ENCODE measurements around the gene UBE2E2. TPM values are rescaled to one million over a fixed set of nuclear protein-coding genes. Genes with fewer than 3 reads are reported as not detected.

The UBE2E2 gene
- total and polyA plus RNA-seq, 2 of the 13 experiments (the other 11 are each of a cell fraction or from before 2014, with no cell fraction given): 0.77 to 1.5 TPM

- no peak for TF ChIP-seq YY1 (IDR thresholded peaks at IDR 0.05; ENCODE audit: insufficient read depth, insufficient replicate concordance, low read depth, low read length)
- TF ChIP-seq ZEB1 (IDR thresholded peaks at IDR 0.05; ENCODE audit: insufficient replicate concordance, low read depth): no peak
- no peak for TF ChIP-seq NFYC (CRISPR knock-in tag; IDR thresholded peaks at IDR 0.05)
- TF ChIP-seq CBX2 (IDR thresholded peaks at IDR 0.05; ENCODE audit: low read depth, low read length): no peak
- TF ChIP-seq CBX2 (CRISPR knock-in tag; IDR thresholded peaks at IDR 0.05; ENCODE audit: low read depth): no peak
- TF ChIP-seq RFX5 (IDR thresholded peaks at IDR 0.05; ENCODE audit: low read depth, low read length): no peak
- TF ChIP-seq ZNF367 (CRISPR knock-in tag; IDR thresholded peaks at IDR 0.05; ENCODE audit: borderline replicate concordance): no peak
Observed at GRCh38 chr3:23238578-23238977, 35.5 kb downstream of the UBE2E2 start (continued).

GRCh38 chr3:23239211-23240068 lies 36.3 kb downstream of the UBE2E2 start:
- Histone ChIP-seq H3K9ac (ENCODE audit: insufficient read depth, low read depth, low read length) (no peak overlapping the region), H3K79me2 (ENCODE audit: insufficient read depth, low read length) (no peaks in the 10 kb centered on the region), H3K9me3 (ENCODE audit: low read length) (no peaks in the 10 kb centered on the region), H3K4me2 (ENCODE audit: low read depth, low read length) (no peak overlapping the region), H2AFZ (ENCODE audit: low read length) (no peak overlapping the region), H3K4me1 (ENCODE audit: insufficient read depth, low read length) (no peaks in the 10 kb centered on the region), H3K36me3 (replicated peaks in 1 of 2; ENCODE audit: control insufficient read depth in 1 of 2, insufficient read depth in 2 of 2, low read length in 2 of 2) (no peaks in the 10 kb centered on the region), H3K27me3 (ENCODE audit: control insufficient read depth in 1 of 2, insufficient read depth in 2 of 2, low read length in 2 of 2) (no peaks in the 10 kb centered on the region), H4K20me1 (ENCODE audit: insufficient read depth, low read length) (no peaks in the 10 kb centered on the region), H3K4me3 (replicated peaks in 1 of 3; ENCODE audit: insufficient read depth in 1 of 3, low read depth in 2 of 3, low read length in 3 of 3) (no peak overlapping the region), H3K27ac (ENCODE audit: extremely low read length, insufficient read depth, low read length) (no peak overlapping the region)
- ATAC-seq: no peak
- in situ Hi-C loops (cut with HindIII; ENCODE audit: extremely low pct_ligation_motif_present, low pct_unique_long_range_greater_than_20kb): no loop called here
- 3% methylated on average over 4 of the region's 4 CpGs for WGBS (ENCODE audit: low lambda C conversion rate)
- BruUV-seq (replicated peaks): no TSS peak
- TF ChIP-seq ZNF713 (CRISPR knock-in tag; IDR thresholded peaks at IDR 0.05): no peak
- TF ChIP-seq GMEB1 (CRISPR knock-in tag; IDR thresholded peaks at IDR 0.05; ENCODE audit: borderline replicate concordance): no peak
- no peak for TF ChIP-seq FOXO1 (CRISPR knock-in tag; IDR thresholded peaks at IDR 0.05)
- no peak for TF ChIP-seq ZFP41 (CRISPR knock-in tag; IDR thresholded peaks at IDR 0.05; ENCODE audit: borderline replicate concordance)
- TF ChIP-seq ZNF432 (CRISPR knock-in tag; IDR thresholded peaks at IDR 0.05; ENCODE audit: borderline replicate concordance): no peak
- no peak for TF ChIP-seq HNRNPK (IDR thresholded peaks at IDR 0.05; ENCODE audit: low read depth, low read length, poor library complexity, severe bottlenecking)
- no peak for TF ChIP-seq CCAR2 (optimal IDR thresholded peaks at IDR 0.05; ENCODE audit: low read depth, low read length)
- no peak for TF ChIP-seq CERS6 (CRISPR knock-in tag; IDR thresholded peaks at IDR 0.05)
- TF ChIP-seq ZNF703 (CRISPR knock-in tag; IDR thresholded peaks at IDR 0.05; ENCODE audit: borderline replicate concordance): no peak
- TF ChIP-seq RELA (CRISPR knock-in tag; IDR thresholded peaks at IDR 0.05): no peak
- no peak for TF ChIP-seq NFE2 (CRISPR knock-in tag; IDR thresholded peaks at IDR 0.05)
- TF ChIP-seq ZMYM3 (CRISPR knock-in tag; IDR thresholded peaks at IDR 0.05): no peak
- TF ChIP-seq ZNF556 (CRISPR knock-in tag; IDR thresholded peaks at IDR 0.05; ENCODE audit: borderline replicate concordance): no peak
- POLR2A ChIA-PET: no interaction called here
- CTCF ChIA-PET (ENCODE audit: low intra/inter-chr PET ratio, low total read pairs): no interaction called here
- intact Hi-C loops (cut with micrococcal nuclease; ENCODE audit: unreplicated experiment): no loop called here
- no peak for DNase-seq (ENCODE audit: low spot score)
- FAIRE-seq: no peak

All from HepG2 (cell line).